ENCODE measurements around the gene KRT76. TPM values are rescaled to one million over a fixed set of nuclear protein-coding genes. Genes with fewer than 3 reads are reported as not detected.

KRT76 gene
- total RNA-seq, 1 donor from 2014 or later: not detected

- intact Hi-C loops (cut with micrococcal nuclease): no loop called here
- no peak overlapping the region for H3K4me3 Mint-ChIP-seq (ENCODE audit: low read depth)
- DNase-seq (ENCODE audit: low spot score): no peak
- peaks cover 28% of the 10 kb centered on the region for H3K4me1 Mint-ChIP-seq (ENCODE audit: low read depth)
- no peaks in the 10 kb centered on the region for H3K9me3 Mint-ChIP-seq
- no peaks in the 10 kb centered on the region for H3K36me3 Mint-ChIP-seq (ENCODE audit: low read depth)
- peaks cover 31% of the 10 kb centered on the region for H3K27me3 Mint-ChIP-seq (ENCODE audit: low read depth)
- no peak overlapping the region for H3K27ac Mint-ChIP-seq
Measured at GRCh38 chr12:52790427-52791270, 13.5 kb upstream of the KRT76 start.

GRCh38 chr12:52789637-52790426 is 12.7 kb upstream of the KRT76 start:
- peaks cover 26% of the 10 kb centered on the region for H3K4me1 Mint-ChIP-seq (ENCODE audit: low read depth)
- intact Hi-C loops (cut with micrococcal nuclease): no loop called here
- H3K27me3 Mint-ChIP-seq (ENCODE audit: low read depth): peaks cover 37% of the 10 kb centered on the region
- no peaks in the 10 kb centered on the region for H3K36me3 Mint-ChIP-seq (ENCODE audit: low read depth)
- no peak overlapping the region for H3K4me3 Mint-ChIP-seq (ENCODE audit: low read depth)
- H3K27ac Mint-ChIP-seq: no peak overlapping the region
- DNase-seq (ENCODE audit: low spot score): no peak
- no peaks in the 10 kb centered on the region for H3K9me3 Mint-ChIP-seq

- no peak overlapping the region for H3K27ac Mint-ChIP-seq
- no peak for DNase-seq (ENCODE audit: low spot score)
- H3K36me3 Mint-ChIP-seq (ENCODE audit: low read depth): no peaks in the 10 kb centered on the region
- H3K4me3 Mint-ChIP-seq (ENCODE audit: low read depth): no peak overlapping the region
- intact Hi-C loops (cut with micrococcal nuclease): no loop called here
- H3K9me3 Mint-ChIP-seq: no peaks in the 10 kb centered on the region
- peaks cover 19% of the 10 kb centered on the region for H3K4me1 Mint-ChIP-seq (ENCODE audit: low read depth)
- H3K27me3 Mint-ChIP-seq (ENCODE audit: low read depth): peaks cover 40% of the 10 kb centered on the region
Measured at GRCh38 chr12:52788876-52789636, 11.9 kb upstream of the KRT76 start.

GRCh38 chr12:52788192-52788875 is 11.2 kb upstream of the KRT76 start:
- H3K4me3 Mint-ChIP-seq (ENCODE audit: low read depth): no peak overlapping the region
- DNase-seq (ENCODE audit: low spot score): no peak
- intact Hi-C loops (cut with micrococcal nuclease): no loop called here
- no peak overlapping the region for H3K27ac Mint-ChIP-seq
- H3K4me1 Mint-ChIP-seq (ENCODE audit: low read depth): peaks cover 14% of the 10 kb centered on the region
- peaks cover 40% of the 10 kb centered on the region for H3K27me3 Mint-ChIP-seq (ENCODE audit: low read depth)
- no peaks in the 10 kb centered on the region for H3K36me3 Mint-ChIP-seq (ENCODE audit: low read depth)
- H3K9me3 Mint-ChIP-seq: no peaks in the 10 kb centered on the region

GRCh38 chr12:52787324-52788191 is 10.4 kb upstream of the KRT76 start:
- Mint-ChIP-seq H3K9me3 (no peaks in the 10 kb centered on the region), H3K4me1 (ENCODE audit: low read depth) (peaks cover 6% of the 10 kb centered on the region), H3K27me3 (ENCODE audit: low read depth) (peaks cover 40% of the 10 kb centered on the region), H3K4me3 (ENCODE audit: low read depth) (no peak overlapping the region), H3K27ac (no peak overlapping the region), H3K36me3 (ENCODE audit: low read depth) (no peaks in the 10 kb centered on the region)
- no peak for DNase-seq (ENCODE audit: low spot score)
- intact Hi-C loops (cut with micrococcal nuclease): no loop called here

- Mint-ChIP-seq H3K36me3 (ENCODE audit: low read depth) (no peaks in the 10 kb centered on the region), H3K4me1 (ENCODE audit: low read depth) (no peaks in the 10 kb centered on the region), H3K4me3 (ENCODE audit: low read depth) (no peak overlapping the region), H3K27me3 (ENCODE audit: low read depth) (peaks cover 38% of the 10 kb centered on the region), H3K9me3 (no peaks in the 10 kb centered on the region), H3K27ac (no peak overlapping the region)
- intact Hi-C loops (cut with micrococcal nuclease): no loop called here
- no peak for DNase-seq (ENCODE audit: low spot score)
Measured at GRCh38 chr12:52784909-52785308, 7.8 kb upstream of the KRT76 start.

GRCh38 chr12:52783563-52784316 is 6.6 kb upstream of the KRT76 start:
- Mint-ChIP-seq H3K9me3 (no peaks in the 10 kb centered on the region), H3K27me3 (ENCODE audit: low read depth) (peaks cover 36% of the 10 kb centered on the region), H3K36me3 (ENCODE audit: low read depth) (no peaks in the 10 kb centered on the region), H3K27ac (no peak overlapping the region), H3K4me3 (ENCODE audit: low read depth) (no peak overlapping the region), H3K4me1 (ENCODE audit: low read depth) (no peaks in the 10 kb centered on the region)
- no peak for DNase-seq (ENCODE audit: low spot score)
- intact Hi-C loops (cut with micrococcal nuclease): no loop called here

- Mint-ChIP-seq H3K27me3 (ENCODE audit: low read depth) (peaks cover 31% of the 10 kb centered on the region), H3K27ac (no peak overlapping the region)
- intact Hi-C loops (cut with micrococcal nuclease): no loop called here
Measured at GRCh38 chr12:52782502-52782901, 5.4 kb upstream of the KRT76 start.

GRCh38 chr12:52781399-52782082 is 4.4 kb upstream of the KRT76 start:
- intact Hi-C loops (cut with micrococcal nuclease): no loop called here
- H3K4me3 Mint-ChIP-seq (ENCODE audit: low read depth): no peak overlapping the region

More at GRCh38 chr12:52782502-52782901, 5.4 kb upstream of the KRT76 start:
- no peaks in the 10 kb centered on the region for H3K9me3 Mint-ChIP-seq
- H3K4me3 Mint-ChIP-seq (ENCODE audit: low read depth): no peak overlapping the region
- H3K36me3 Mint-ChIP-seq (ENCODE audit: low read depth): no peaks in the 10 kb centered on the region
- no peak for DNase-seq (ENCODE audit: low spot score)
- no peaks in the 10 kb centered on the region for H3K4me1 Mint-ChIP-seq (ENCODE audit: low read depth)

GRCh38 chr12:52779914-52780313 is 2.8 kb upstream of the KRT76 start:
- no peaks in the 10 kb centered on the region for H3K9me3 Mint-ChIP-seq
- H3K27ac Mint-ChIP-seq: no peak overlapping the region
- H3K27me3 Mint-ChIP-seq (ENCODE audit: low read depth): peaks cover 23% of the 10 kb centered on the region
- no peaks in the 10 kb centered on the region for H3K36me3 Mint-ChIP-seq (ENCODE audit: low read depth)
- intact Hi-C loops (cut with micrococcal nuclease): no loop called here
- H3K4me3 Mint-ChIP-seq (ENCODE audit: low read depth): no peak overlapping the region
- no peaks in the 10 kb centered on the region for H3K4me1 Mint-ChIP-seq (ENCODE audit: low read depth)
- no peak for DNase-seq (ENCODE audit: low spot score)

More at GRCh38 chr12:52781399-52782082, 4.4 kb upstream of the KRT76 start:
- peaks cover 32% of the 10 kb centered on the region for H3K27me3 Mint-ChIP-seq (ENCODE audit: low read depth)
- DNase-seq (ENCODE audit: low spot score): no peak
- H3K4me1 Mint-ChIP-seq (ENCODE audit: low read depth): no peaks in the 10 kb centered on the region
- H3K36me3 Mint-ChIP-seq (ENCODE audit: low read depth): no peaks in the 10 kb centered on the region
- no peak overlapping the region for H3K27ac Mint-ChIP-seq
- no peaks in the 10 kb centered on the region for H3K9me3 Mint-ChIP-seq

GRCh38 chr12:52778833-52779232 is 1.7 kb upstream of the KRT76 start:
- Mint-ChIP-seq H3K4me3 (ENCODE audit: low read depth) (no peak overlapping the region), H3K36me3 (ENCODE audit: low read depth) (no peaks in the 10 kb centered on the region), H3K4me1 (ENCODE audit: low read depth) (no peaks in the 10 kb centered on the region), H3K9me3 (no peaks in the 10 kb centered on the region), H3K27ac (no peak overlapping the region), H3K27me3 (ENCODE audit: low read depth) (peaks cover 21% of the 10 kb centered on the region)
- intact Hi-C loops (cut with micrococcal nuclease): no loop called here
- no peak for DNase-seq (ENCODE audit: low spot score)
